Astrocyte of the spinal cord (primary cell): Measurements from ENCODE around the gene SETBP1.

Source experiments
- DNase-seq: peaks from one replicate; pipeline ENCODE4 v3.0.0; 2011; ENCODE audit warnings: low read depth, low spot score
- H3K4me3 ChIP-seq: 2 replicates; pipeline ENCODE4 v1.5.1; 2011; ENCODE audit warnings: low read depth, mild to moderate bottlenecking, low read length, moderate library complexity
- CTCF ChIP-seq: IDR thresholded peaks from 2 replicates; pipeline ENCODE4 v1.5.1; 2012; ENCODE audit warnings: low read depth, mild to moderate bottlenecking, low read length, inconsistent platforms
- in situ Hi-C: cut with HindIII; loops from 2 replicates; pipeline ENCODE4 v1.10.0; 2017; ENCODE audit warnings: low sequenced_read_pairs

The SETBP1 gene

DNA sequence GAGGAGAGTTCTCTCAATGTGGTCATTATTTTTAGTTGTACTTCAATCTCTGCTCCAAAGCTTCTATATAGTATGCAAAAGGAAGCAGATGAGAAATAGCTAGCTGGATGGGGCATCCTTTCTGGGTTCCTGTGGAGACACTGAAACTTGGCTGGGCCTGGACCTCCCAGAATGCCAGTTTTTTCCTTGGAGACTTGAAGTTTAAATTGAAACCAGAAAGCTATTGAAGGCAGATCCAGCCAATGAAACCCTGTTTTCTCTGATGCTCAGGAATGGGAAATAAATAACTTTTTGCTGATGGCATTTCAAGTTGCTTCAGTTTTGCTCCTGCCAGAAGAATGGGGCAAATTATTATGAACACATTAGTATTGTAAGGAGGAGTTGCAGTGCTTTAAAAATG, 2.9 kb downstream of the SETBP1 start:
- H3K4me3 ChIP-seq, result no peak overlapping the region
- in situ Hi-C loops, result no loop called here
- no peak for TF ChIP-seq CTCF
- DNase-seq, result no peak

DNA sequence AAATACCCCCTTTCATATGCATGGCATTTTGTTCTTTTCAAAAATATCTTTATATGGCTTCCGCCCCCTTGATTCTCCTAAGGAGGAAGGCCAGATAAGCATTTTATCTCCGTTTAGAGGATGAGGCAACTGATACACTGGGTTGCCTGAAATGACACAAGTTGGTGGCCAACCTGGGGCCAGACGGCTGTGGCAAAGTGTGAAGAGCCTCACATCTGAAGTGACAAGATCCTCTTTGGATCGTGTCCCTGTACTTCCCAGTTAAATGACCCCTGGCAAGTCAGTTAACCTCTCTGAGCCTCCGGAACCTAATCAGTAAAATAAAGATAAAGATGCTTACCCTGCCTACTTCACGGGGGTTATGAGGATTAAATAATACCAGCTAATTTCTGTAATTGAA, 4.6 kb downstream of the SETBP1 start:
- DNase-seq, result no peak
- no peak for TF ChIP-seq CTCF
- no peak overlapping the region for H3K4me3 ChIP-seq
- in situ Hi-C loops, result no loop called here

GRCh38 chr18:44686156-44686555, 5.5 kb downstream of the SETBP1 start:
- in situ Hi-C loops, result no loop called here
- TF ChIP-seq CTCF, result no peak
- no peak overlapping the region for H3K4me3 ChIP-seq
- DNase-seq, result no peak

DNA sequence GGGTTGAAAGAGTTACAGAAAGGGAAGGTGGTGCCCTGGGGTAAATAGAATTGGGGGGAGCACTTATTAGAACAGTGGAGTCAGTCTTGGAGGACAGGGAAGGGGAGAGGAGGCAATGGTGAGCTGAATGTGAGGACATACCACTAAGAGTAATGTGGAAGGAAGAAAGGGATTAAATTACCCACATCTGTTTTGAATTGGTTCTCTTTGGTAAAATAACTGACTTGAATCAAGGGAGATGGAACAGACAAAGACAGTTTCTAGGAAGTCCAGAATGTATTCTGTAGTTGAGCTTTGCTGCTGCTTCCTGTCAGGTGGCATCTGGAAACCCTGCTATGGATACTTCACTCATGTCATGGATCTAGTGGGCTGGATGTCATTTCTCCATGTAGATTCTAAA, 6.7 kb downstream of the SETBP1 start:
- in situ Hi-C loops, result no loop called here
- no peak overlapping the region for H3K4me3 ChIP-seq
- no peak for TF ChIP-seq CTCF
- no peak for DNase-seq

DNA sequence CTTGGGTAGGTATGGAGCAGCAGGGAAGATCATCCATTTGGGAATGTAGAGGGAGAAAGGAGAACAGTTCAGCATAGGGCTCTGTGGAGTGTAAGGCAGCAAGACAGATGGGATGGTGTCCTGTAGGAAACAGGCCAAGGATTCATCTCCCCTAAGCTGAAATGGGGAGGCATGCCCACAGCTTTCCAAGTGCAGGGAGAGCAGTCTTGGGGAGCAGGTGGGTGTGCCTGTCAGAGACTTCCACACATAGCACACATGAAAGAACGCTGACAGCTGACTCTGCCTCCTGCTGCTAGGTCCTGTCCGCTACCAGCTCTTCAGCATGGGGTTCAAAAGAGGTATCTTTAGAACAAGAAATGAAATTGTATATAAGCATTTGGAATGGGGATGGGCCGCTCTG, 9.0 kb downstream of the SETBP1 start:
- in situ Hi-C loops, result no loop called here
- no peak for TF ChIP-seq CTCF
- DNase-seq, result no peak
- no peak overlapping the region for H3K4me3 ChIP-seq

GRCh38 chr18:44691148-44691925, 10.6 kb downstream of the SETBP1 start:
- in situ Hi-C loops, result no loop called here

More at GRCh38 chr18:44691148-44691925, 10.6 kb downstream of the SETBP1 start:
- no peak for TF ChIP-seq CTCF
- no peak for DNase-seq
- no peak overlapping the region for H3K4me3 ChIP-seq
